Adrenal gland (tissue), 5 donors: ENCODE results near the gene GRIN3A.

ENCODE experiments used
- POLR2A ChIP-seq, 2 donors: fragments of 450-650 bp; IDR thresholded peaks; one replicate each; pipeline ENCODE4 v1.6.1; 2017; ENCODE audit warnings: antibody characterized with exemption in 2 of 2, mild to moderate bottlenecking in 2 of 2, moderate library complexity in 1 of 2
- TF ChIP-seq, protein P1 (sequence below), 6 experiments: fragments of 450-650 bp in 4 of 6; fragments of 200-600 bp in 2 of 6; sonication (generic) in 1 of 6; IDR thresholded peaks; 1 replicate in 5 of 6; 2 replicates in 1 of 6; pipeline versions ENCODE4 v1.5.1 to v1.8.0; 2016 to 2021; ENCODE audit warnings: antibody characterized with exemption in 6 of 6, mild to moderate bottlenecking in 2 of 6, moderate library complexity in 1 of 6
- donor health status: DM: no; HTN: no; CAD: no.

DNA sequence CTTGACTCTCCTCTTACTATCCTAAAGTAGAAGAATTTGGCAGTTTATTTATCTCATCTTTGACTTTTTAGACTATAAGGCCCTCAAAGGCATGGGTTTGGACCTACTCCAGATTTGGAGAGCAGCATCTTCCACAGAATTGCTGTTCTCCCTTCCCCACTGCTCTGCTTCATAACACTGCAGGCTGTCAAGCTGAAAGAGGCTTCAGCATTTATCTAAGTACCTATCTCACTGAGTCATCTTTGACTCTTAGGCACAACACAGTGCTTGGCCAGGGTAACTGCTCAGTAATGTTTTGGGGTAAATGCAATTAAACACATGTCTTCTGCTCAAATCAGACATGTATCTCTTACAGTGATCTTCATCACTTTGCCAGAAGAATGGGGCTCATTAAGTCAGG is 60.6 kb downstream of the GRIN3A start:
- TF ChIP-seq POLR2A (IDR thresholded peaks at IDR 0.05): no peak
- TF ChIP-seq, protein P1, sequence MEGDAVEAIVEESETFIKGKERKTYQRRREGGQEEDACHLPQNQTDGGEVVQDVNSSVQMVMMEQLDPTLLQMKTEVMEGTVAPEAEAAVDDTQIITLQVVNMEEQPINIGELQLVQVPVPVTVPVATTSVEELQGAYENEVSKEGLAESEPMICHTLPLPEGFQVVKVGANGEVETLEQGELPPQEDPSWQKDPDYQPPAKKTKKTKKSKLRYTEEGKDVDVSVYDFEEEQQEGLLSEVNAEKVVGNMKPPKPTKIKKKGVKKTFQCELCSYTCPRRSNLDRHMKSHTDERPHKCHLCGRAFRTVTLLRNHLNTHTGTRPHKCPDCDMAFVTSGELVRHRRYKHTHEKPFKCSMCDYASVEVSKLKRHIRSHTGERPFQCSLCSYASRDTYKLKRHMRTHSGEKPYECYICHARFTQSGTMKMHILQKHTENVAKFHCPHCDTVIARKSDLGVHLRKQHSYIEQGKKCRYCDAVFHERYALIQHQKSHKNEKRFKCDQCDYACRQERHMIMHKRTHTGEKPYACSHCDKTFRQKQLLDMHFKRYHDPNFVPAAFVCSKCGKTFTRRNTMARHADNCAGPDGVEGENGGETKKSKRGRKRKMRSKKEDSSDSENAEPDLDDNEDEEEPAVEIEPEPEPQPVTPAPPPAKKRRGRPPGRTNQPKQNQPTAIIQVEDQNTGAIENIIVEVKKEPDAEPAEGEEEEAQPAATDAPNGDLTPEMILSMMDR (IDR thresholded peaks at IDR 0.05): no peak
